HEK293T (cell line): ENCODE data around the gene DCPS.

Experiments
- ARNT ChIP-seq: fragments of 450-650 bp; IDR thresholded peaks from 2 replicates; pipeline ENCODE4 v1.6.1; 2017; ENCODE audit warnings: mild to moderate bottlenecking
- BHLHE40 ChIP-seq: fragments of 450-650 bp; IDR thresholded peaks from 2 replicates; pipeline ENCODE4 v1.6.1; 2016; ENCODE audit warnings: mild to moderate bottlenecking, moderate library complexity, borderline replicate concordance
- FOXK2 ChIP-seq: fragments of 450-650 bp; IDR thresholded peaks from 2 replicates; pipeline ENCODE4 v1.6.1; 2016; ENCODE audit warnings: mild to moderate bottlenecking
- FOXM1 ChIP-seq: fragments of 450-650 bp; IDR thresholded peaks from 2 replicates; pipeline ENCODE4 v1.6.1; 2017; ENCODE audit warnings: mild to moderate bottlenecking, borderline replicate concordance
- NFRKB ChIP-seq: fragments of 450-650 bp; IDR thresholded peaks from 2 replicates; pipeline ENCODE4 v1.6.1; 2016; ENCODE audit warnings: mild to moderate bottlenecking, moderate library complexity
- PKNOX1 ChIP-seq: fragments of 450-650 bp; IDR thresholded peaks from 2 replicates; pipeline ENCODE4 v1.6.1; 2016
- SP1 ChIP-seq: fragments of 450-650 bp; IDR thresholded peaks from 2 replicates; pipeline ENCODE4 v1.6.1; 2017

- no peak for TF ChIP-seq NFRKB
- TF ChIP-seq FOXM1: no peak
- no peak for TF ChIP-seq BHLHE40
- no peak for TF ChIP-seq FOXK2
- TF ChIP-seq SP1: no peak
- no peak for TF ChIP-seq PKNOX1
- no peak for TF ChIP-seq ARNT
Observed at GRCh38 chr11:126317756-126318573, 14.1 kb downstream of the DCPS start.
